ENCODE results near the gene LGR5. TPM values are rescaled to one million over a fixed set of nuclear protein-coding genes. Genes with fewer than 3 reads are reported as not detected.

LGR5 gene
- total and polyA plus RNA-seq, 2 donors (not counting 1 experiment from before 2014, with no cell fraction given), result not detected

DNA sequence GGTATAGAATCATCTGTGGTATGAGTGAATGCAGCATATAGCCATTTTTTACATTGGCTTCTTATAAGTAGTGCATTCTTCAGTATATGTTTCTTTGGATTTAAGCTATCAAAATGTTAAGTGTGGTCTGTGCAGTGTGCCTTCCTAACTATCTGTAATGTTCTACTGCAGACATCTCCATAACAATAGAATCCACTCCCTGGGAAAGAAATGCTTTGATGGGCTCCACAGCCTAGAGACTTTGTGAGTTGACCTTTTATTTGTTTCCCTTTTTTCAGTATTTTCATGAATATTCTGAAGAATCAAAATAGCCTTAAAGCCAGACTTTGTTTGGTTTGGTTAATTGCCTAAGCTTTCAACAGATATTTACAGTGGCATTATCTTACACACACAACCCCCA lies 116.8 kb downstream of the LGR5 start:
- no peak overlapping the region for H2AFZ ChIP-seq (ENCODE audit: low read length)
- no peak overlapping the region for H3K27ac ChIP-seq (ENCODE audit: insufficient read depth, low read length)
- H3K9ac ChIP-seq (ENCODE audit: insufficient read depth, low read length), result no peak overlapping the region
- H4K20me1 ChIP-seq (ENCODE audit: control insufficient read depth, extremely low read depth, insufficient read depth, low read length), result no peaks in the 10 kb centered on the region
- H3K79me2 ChIP-seq (ENCODE audit: control insufficient read depth, insufficient read depth, low read length), result no peaks in the 10 kb centered on the region
- H3K27me3 ChIP-seq (ENCODE audit: control insufficient read depth, insufficient read depth, low read length), result no peaks in the 10 kb centered on the region
- H3K9me3 ChIP-seq (ENCODE audit: control insufficient read depth, insufficient read depth, low read depth, low read length), result no peaks in the 10 kb centered on the region
- TF ChIP-seq, protein P1, sequence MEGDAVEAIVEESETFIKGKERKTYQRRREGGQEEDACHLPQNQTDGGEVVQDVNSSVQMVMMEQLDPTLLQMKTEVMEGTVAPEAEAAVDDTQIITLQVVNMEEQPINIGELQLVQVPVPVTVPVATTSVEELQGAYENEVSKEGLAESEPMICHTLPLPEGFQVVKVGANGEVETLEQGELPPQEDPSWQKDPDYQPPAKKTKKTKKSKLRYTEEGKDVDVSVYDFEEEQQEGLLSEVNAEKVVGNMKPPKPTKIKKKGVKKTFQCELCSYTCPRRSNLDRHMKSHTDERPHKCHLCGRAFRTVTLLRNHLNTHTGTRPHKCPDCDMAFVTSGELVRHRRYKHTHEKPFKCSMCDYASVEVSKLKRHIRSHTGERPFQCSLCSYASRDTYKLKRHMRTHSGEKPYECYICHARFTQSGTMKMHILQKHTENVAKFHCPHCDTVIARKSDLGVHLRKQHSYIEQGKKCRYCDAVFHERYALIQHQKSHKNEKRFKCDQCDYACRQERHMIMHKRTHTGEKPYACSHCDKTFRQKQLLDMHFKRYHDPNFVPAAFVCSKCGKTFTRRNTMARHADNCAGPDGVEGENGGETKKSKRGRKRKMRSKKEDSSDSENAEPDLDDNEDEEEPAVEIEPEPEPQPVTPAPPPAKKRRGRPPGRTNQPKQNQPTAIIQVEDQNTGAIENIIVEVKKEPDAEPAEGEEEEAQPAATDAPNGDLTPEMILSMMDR (conservative IDR thresholded peaks at IDR 0.05 in 1 of 2, IDR thresholded peaks at IDR 0.05 in 1 of 2; ENCODE audit: low read depth in 1 of 2, low read length in 2 of 2), result no peak
- no peak for TF ChIP-seq EZH2 (IDR thresholded peaks at IDR 0.05; ENCODE audit: low read length, missing control alignments)
- H3K4me1 ChIP-seq (ENCODE audit: control insufficient read depth, extremely low read depth, insufficient read depth, low read length), result peaks cover 7% of the 10 kb centered on the region
- DNase-seq (ENCODE audit: low read depth in 2 of 2), result no peak
- no peak overlapping the region for H3K4me3 ChIP-seq (replicated peaks in 1 of 4; ENCODE audit: control extremely low read depth in 1 of 4, insufficient read depth in 1 of 4, low read depth in 3 of 4, low read length in 4 of 4)
- no peak overlapping the region for H3K4me2 ChIP-seq (ENCODE audit: extremely low read depth, insufficient read depth, low read length)
- H3K36me3 ChIP-seq (ENCODE audit: control insufficient read depth, insufficient read depth, low read length), result no peaks in the 10 kb centered on the region

DNA sequence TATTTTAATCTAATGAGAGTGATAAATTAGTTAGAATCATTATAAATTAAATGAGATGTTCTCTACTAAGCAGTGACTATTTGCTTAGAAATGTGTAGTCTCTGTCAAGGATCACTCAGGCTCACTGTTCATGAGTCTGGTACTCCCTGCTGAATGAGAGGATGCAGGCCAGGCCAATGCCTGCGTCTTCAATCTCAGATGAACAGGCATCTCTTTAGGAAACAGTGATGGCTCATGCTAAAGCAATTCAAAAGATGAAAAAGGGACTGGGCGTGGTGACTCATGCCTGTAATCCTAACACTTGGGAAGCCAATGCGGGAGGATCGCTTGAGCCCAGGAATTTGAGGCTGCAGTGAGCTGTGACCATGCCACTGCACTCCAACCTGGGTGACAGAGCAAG lies 117.3 kb downstream of the LGR5 start:
- no peak overlapping the region for H3K4me2 ChIP-seq (ENCODE audit: extremely low read depth, insufficient read depth, low read length)
- DNase-seq (ENCODE audit: low read depth in 2 of 2), result peak; percentile 76 to 94
- no peak for TF ChIP-seq EZH2 (IDR thresholded peaks at IDR 0.05; ENCODE audit: low read length, missing control alignments)
- TF ChIP-seq, protein P1 (conservative IDR thresholded peaks at IDR 0.05 in 1 of 2, IDR thresholded peaks at IDR 0.05 in 1 of 2; ENCODE audit: low read depth in 1 of 2, low read length in 2 of 2), result no peak
- no peak overlapping the region for H2AFZ ChIP-seq (ENCODE audit: low read length)
- H3K36me3 ChIP-seq (ENCODE audit: control insufficient read depth, insufficient read depth, low read length), result no peaks in the 10 kb centered on the region
- peaks cover 7% of the 10 kb centered on the region for H3K4me1 ChIP-seq (ENCODE audit: control insufficient read depth, extremely low read depth, insufficient read depth, low read length)
- no peak overlapping the region for H3K9ac ChIP-seq (ENCODE audit: insufficient read depth, low read length)
- no peak overlapping the region for H3K27ac ChIP-seq (ENCODE audit: insufficient read depth, low read length)
- no peaks in the 10 kb centered on the region for H3K79me2 ChIP-seq (ENCODE audit: control insufficient read depth, insufficient read depth, low read length)
- no peaks in the 10 kb centered on the region for H3K27me3 ChIP-seq (ENCODE audit: control insufficient read depth, insufficient read depth, low read length)
- no peaks in the 10 kb centered on the region for H4K20me1 ChIP-seq (ENCODE audit: control insufficient read depth, extremely low read depth, insufficient read depth, low read length)
- no peak overlapping the region for H3K4me3 ChIP-seq (replicated peaks in 1 of 4; ENCODE audit: control extremely low read depth in 1 of 4, insufficient read depth in 1 of 4, low read depth in 3 of 4, low read length in 4 of 4)
- no peaks in the 10 kb centered on the region for H3K9me3 ChIP-seq (ENCODE audit: control insufficient read depth, insufficient read depth, low read depth, low read length)

DNA sequence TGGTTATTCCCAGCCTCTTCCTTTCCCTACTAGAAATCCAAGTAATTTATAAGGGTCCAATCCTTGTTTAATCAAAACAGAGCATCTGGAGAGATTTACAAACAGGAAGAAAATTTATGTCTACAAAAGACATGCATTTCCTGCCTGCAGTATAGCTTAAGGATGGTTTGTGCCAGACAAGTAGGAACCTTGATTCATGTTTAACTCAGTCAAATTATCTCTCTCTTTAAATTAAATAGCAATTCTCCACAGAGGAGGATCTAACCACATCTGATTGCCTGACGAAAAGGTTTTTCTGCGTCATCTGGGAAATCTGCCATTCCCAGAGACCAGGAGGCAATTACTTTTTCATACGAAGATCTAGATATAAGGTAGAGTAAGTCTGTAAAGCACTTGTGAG lies 118.8 kb downstream of the LGR5 start:
- Histone ChIP-seq H3K9me3 (ENCODE audit: control insufficient read depth, insufficient read depth, low read depth, low read length) (no peaks in the 10 kb centered on the region), H3K9ac (ENCODE audit: insufficient read depth, low read length) (no peak overlapping the region), H2AFZ (ENCODE audit: low read length) (no peak overlapping the region), H3K27ac (ENCODE audit: insufficient read depth, low read length) (no peak overlapping the region), H4K20me1 (ENCODE audit: control insufficient read depth, extremely low read depth, insufficient read depth, low read length) (no peaks in the 10 kb centered on the region), H3K79me2 (ENCODE audit: control insufficient read depth, insufficient read depth, low read length) (no peaks in the 10 kb centered on the region), H3K4me1 (ENCODE audit: control insufficient read depth, extremely low read depth, insufficient read depth, low read length) (peaks cover 7% of the 10 kb centered on the region), H3K27me3 (ENCODE audit: control insufficient read depth, insufficient read depth, low read length) (no peaks in the 10 kb centered on the region), H3K4me2 (ENCODE audit: extremely low read depth, insufficient read depth, low read length) (no peak overlapping the region), H3K4me3 (replicated peaks in 1 of 4; ENCODE audit: control extremely low read depth in 1 of 4, insufficient read depth in 1 of 4, low read depth in 3 of 4, low read length in 4 of 4) (no peak overlapping the region), H3K36me3 (ENCODE audit: control insufficient read depth, insufficient read depth, low read length) (no peaks in the 10 kb centered on the region)
- peak in 1 of 2 donors; percentile 56 for DNase-seq (ENCODE audit: low read depth in 2 of 2)
- TF ChIP-seq, protein P1 (conservative IDR thresholded peaks at IDR 0.05 in 1 of 2, IDR thresholded peaks at IDR 0.05 in 1 of 2; ENCODE audit: low read depth in 1 of 2, low read length in 2 of 2), result no peak
- no peak for TF ChIP-seq EZH2 (IDR thresholded peaks at IDR 0.05; ENCODE audit: low read length, missing control alignments)
